Aorta (tissue), 5 donors: ENCODE measurements around the gene TASP1. TPM values are rescaled to one million over a fixed set of nuclear protein-coding genes. Genes with fewer than 3 reads are reported as not detected.
"Not testable (repeated sequence)": the region's sequence is repeated elsewhere in the genome, so short reads cannot be mapped to it uniquely, and the experiment has no call there.

Experiments
- ATAC-seq: fragments of 200-7000 bp; cut with Tn5 transposase; one replicate; pipeline ENCODE4 v1.9.1; 2022; ENCODE audit warnings: moderate library complexity; ENCODE audit not compliant: low FRiP score
- DNase-seq, 2 donors: peaks; one replicate each; pipeline ENCODE4 v3.0.0-alpha.2; 2020
- H3K27ac ChIP-seq, 2 donors: one replicate each; pipeline ENCODE4 v1.5.1; 2013; ENCODE audit warnings: low read length in 2 of 2, mild to moderate bottlenecking in 2 of 2, moderate library complexity in 2 of 2, control low read depth in 1 of 2, inconsistent platforms in 1 of 2, low read depth in 1 of 2
- H3K27me3 ChIP-seq, 2 donors: one replicate each; pipeline ENCODE4 v1.6.1; 2013; ENCODE audit warnings: control low read depth in 1 of 2, low read length in 1 of 2, mild to moderate bottlenecking in 1 of 2, moderate library complexity in 1 of 2; ENCODE audit not compliant: insufficient read depth in 2 of 2, control insufficient read depth in 1 of 2
- H3K36me3 ChIP-seq, 2 donors: one replicate each; pipeline ENCODE4 v1.6.1; 2013; ENCODE audit warnings: control low read depth in 1 of 2, low read length in 1 of 2, mild to moderate bottlenecking in 1 of 2; ENCODE audit not compliant: insufficient read depth in 2 of 2, control insufficient read depth in 1 of 2
- H3K4me1 ChIP-seq, 2 donors: one replicate each; pipeline ENCODE4 v1.6.1; 2013; ENCODE audit warnings: low read length in 2 of 2, control low read depth in 1 of 2, mild to moderate bottlenecking in 1 of 2, moderate library complexity in 1 of 2; ENCODE audit not compliant: insufficient read depth in 2 of 2, control insufficient read depth in 1 of 2
- H3K4me3 ChIP-seq, 2 donors: one replicate each; pipeline ENCODE4 v1.5.1; 2013; ENCODE audit warnings: low read length in 2 of 2, control low read depth in 1 of 2, mild to moderate bottlenecking in 1 of 2
- H3K9me3 ChIP-seq: one replicate; pipeline ENCODE4 v1.6.1; 2013; ENCODE audit warnings: mild to moderate bottlenecking, low read length; ENCODE audit not compliant: control insufficient read depth
- WGBS, 2 donors: extraction: QIAGEN DNeasy Blood & Tissue Kit; methylation state at CpG; one replicate each; pipeline ENCODE4 v1.1.7; 2013; 5-methylcytosine and 5-hydroxymethylcytosine counted together
- intact Hi-C, 2 donors: fragments of 100-400 bp; cut with DNase I; formaldehyde crosslinking; loops; one replicate each; pipeline versions ENCODE4 v1.14.2 to v1.15.0; 2022
- polyA plus RNA-seq, 2 donors: library from polyadenylated mRNA; stranded (reverse); fragments of 200-250 nt; gene quantifications; one replicate each; pipeline ENCODE4 v1.2.3, GENCODE V29; 2013
- total RNA-seq, 2 donors: library from RNA; stranded (reverse); fragmentation: NEBNext Ultra II Directional; extraction: Animal tissue kit (Norgen Biotek cat#: 25700); gene quantifications; one replicate each; pipeline ENCODE4 v1.2.1, GENCODE V29; 2021
- donor health status: healthy with polysubstance abuse.
- donor health status: Bipolar disorder and iron deficiency.
- donor health status: DM: no; HTN: no; CAD: no.
- donor health status: DM: no; HTN: no; CAD: no.
- donor health status: DM: yes; HTN: yes; CAD: no.

Gene TASP1
- total and polyA plus RNA-seq, 4 donors, result 13.2 to 74.6 (median 25.9) TPM

DNA sequence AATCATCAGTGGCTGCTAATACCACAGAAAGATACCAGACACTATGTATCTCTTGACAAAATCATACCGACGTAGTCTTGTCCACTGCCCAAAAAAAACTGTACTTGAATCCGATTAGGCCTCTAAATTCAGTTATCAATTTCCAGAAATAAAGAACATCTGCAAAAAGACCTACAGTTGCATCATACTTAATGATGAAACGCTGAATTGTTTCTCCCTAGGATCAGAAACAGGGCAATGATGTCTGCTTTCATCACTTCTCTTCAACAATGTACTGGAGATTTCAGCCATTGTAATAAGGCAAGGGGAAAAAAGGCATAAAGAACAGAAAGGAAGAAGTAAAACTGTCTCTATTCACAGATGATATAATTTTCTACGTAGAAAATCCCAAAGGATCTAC lies 152.0 kb downstream of the TASP1 start:
- intact Hi-C loops, result no loop called here
- 79 to 96% methylated on average over 5 of the region's 5 CpGs for WGBS, 2 donors
- ATAC-seq, result no peak

DNA sequence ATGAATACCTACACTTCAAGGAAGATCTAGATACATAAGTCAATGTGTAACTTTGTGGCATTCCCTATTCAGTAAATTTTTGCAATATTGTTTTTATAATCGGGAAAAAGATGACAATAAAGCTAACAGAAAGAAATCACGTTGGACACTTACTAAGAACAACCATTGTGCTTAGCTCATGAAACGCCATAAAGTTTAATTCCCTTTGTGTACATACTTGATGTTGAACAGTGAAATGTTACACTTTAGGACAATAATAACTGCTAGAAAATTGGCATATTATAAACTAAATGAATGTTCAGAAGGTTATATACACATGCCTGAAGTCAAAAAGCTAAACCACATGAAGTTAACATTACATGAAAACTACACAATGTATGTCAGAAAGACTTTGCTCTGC lies 153.2 kb downstream of the TASP1 start:
- no peaks in the 10 kb centered on the region for H3K27me3 ChIP-seq
- peaks cover 0 to 3% of the 10 kb centered on the region in 2 donors for H3K4me1 ChIP-seq
- WGBS, 2 donors, result 91% methylated on average over 3 of the region's 3 CpGs

More for the DNA sequence above, 152.0 kb downstream of the TASP1 start:
- no peaks in the 10 kb centered on the region for H3K9me3 ChIP-seq
- no peak overlapping the region for H3K4me3 ChIP-seq
- no peaks in the 10 kb centered on the region for H3K36me3 ChIP-seq
- no peak overlapping the region for H3K27ac ChIP-seq
- DNase-seq, result no peak
- H3K4me1 ChIP-seq, result peaks cover 0 to 3% of the 10 kb centered on the region in 2 donors
- no peaks in the 10 kb centered on the region for H3K27me3 ChIP-seq

GRCh38 chr20:13485019-13485418 lies 153.7 kb downstream of the TASP1 start:
- DNase-seq, H3K4me3 ChIP-seq, H3K27me3 ChIP-seq, intact Hi-C loops, H3K4me1 ChIP-seq, H3K27ac ChIP-seq, H3K36me3 ChIP-seq, ATAC-seq, H3K9me3 ChIP-seq: not testable (repeated sequence)
- 94 to 95% methylated on average over 1 of the region's 1 CpG for WGBS, 2 donors

More for the DNA sequence above, 153.2 kb downstream of the TASP1 start:
- H3K9me3 ChIP-seq, result no peaks in the 10 kb centered on the region
- DNase-seq (no peak), ATAC-seq (no peak)
- peaks cover 0 to 3% of the 10 kb centered on the region in 2 donors for H3K36me3 ChIP-seq
- H3K27ac ChIP-seq, result no peak overlapping the region
- H3K4me3 ChIP-seq, result no peak overlapping the region
- intact Hi-C loops, result no loop called here

- H3K36me3 ChIP-seq, DNase-seq, H3K4me1 ChIP-seq, H3K4me3 ChIP-seq, H3K27me3 ChIP-seq, intact Hi-C loops, H3K9me3 ChIP-seq, ATAC-seq, H3K27ac ChIP-seq: not testable (repeated sequence)
- 94 to 98% methylated on average over 1 of the region's 1 CpG for WGBS, 2 donors
These were observed 155.3 kb downstream of the TASP1 start for GRCh38 chr20:13483472-13483871.

DNA sequence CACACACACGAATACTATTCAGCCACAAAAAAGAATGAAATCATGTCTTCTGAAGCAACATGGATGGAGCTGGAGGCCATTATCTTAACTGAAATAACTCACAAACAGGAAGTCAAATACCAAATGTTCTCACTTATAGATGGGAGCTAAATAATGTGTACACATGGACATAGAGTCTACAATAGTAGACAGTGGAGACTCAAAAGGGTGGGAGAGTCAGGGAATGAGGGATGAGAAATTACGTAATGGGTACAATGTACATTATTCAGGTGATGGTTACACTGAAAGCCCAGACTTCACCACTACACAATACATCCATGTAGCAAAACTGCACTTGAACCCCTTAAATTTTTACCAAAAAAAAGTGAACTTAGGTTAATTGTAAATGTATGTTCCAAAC lies 160.4 kb downstream of the TASP1 start:
- Histone ChIP-seq H3K36me3 (peaks cover 0 to 3% of the 10 kb centered on the region in 2 donors), H3K4me1 (no peaks in the 10 kb centered on the region), H3K9me3 (no peaks in the 10 kb centered on the region), H3K27me3 (no peaks in the 10 kb centered on the region), H3K27ac (no peak overlapping the region), H3K4me3 (no peak overlapping the region)
- DNase-seq (no peak), ATAC-seq (no peak)
- intact Hi-C loops, result no loop called here
- WGBS, 2 donors, result 74 to 93% methylated on average over 2 of the region's 2 CpGs

- no peaks in the 10 kb centered on the region for H3K9me3 ChIP-seq
- WGBS, 2 donors, result 96 to 97% methylated on average over 1 of the region's 1 CpG
- intact Hi-C loops, result no loop called here
- DNase-seq, result no peak
- no peak for ATAC-seq
- H3K27me3 ChIP-seq, result no peaks in the 10 kb centered on the region
- no peaks in the 10 kb centered on the region for H3K4me1 ChIP-seq
- no peak overlapping the region for H3K4me3 ChIP-seq
- H3K36me3 ChIP-seq, result no peaks in the 10 kb centered on the region
- no peak overlapping the region for H3K27ac ChIP-seq
These were observed 164.3 kb downstream of the TASP1 start for GRCh38 chr20:13474467-13474866.

DNA sequence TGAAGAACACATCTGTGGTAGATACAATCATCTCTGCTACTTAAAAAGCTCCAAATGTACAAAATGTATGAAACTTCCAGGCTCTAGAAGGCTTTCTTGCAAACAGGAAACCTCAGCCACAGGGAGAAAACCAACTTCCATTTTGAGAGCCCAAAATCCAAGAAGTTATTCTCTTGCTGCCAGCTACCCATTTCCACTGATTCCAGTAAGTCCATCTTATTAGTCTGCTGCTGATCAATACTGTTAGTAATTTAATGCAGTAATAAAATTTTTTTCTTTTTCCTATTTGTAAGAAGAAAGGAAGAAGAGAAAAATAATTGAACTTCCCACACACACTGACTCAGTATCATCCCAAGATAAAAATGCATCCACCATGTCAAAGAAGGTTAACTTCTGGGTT lies 169.5 kb downstream of the TASP1 start:
- DNase-seq, result no peak
- no peak for ATAC-seq
- H3K4me3 ChIP-seq, result no peak overlapping the region
- no peaks in the 10 kb centered on the region for H3K9me3 ChIP-seq
- H3K27me3 ChIP-seq, result no peaks in the 10 kb centered on the region
- no peaks in the 10 kb centered on the region for H3K36me3 ChIP-seq
- intact Hi-C loops, result no loop called here
- no peak overlapping the region for H3K27ac ChIP-seq
- H3K4me1 ChIP-seq, result no peaks in the 10 kb centered on the region

DNA sequence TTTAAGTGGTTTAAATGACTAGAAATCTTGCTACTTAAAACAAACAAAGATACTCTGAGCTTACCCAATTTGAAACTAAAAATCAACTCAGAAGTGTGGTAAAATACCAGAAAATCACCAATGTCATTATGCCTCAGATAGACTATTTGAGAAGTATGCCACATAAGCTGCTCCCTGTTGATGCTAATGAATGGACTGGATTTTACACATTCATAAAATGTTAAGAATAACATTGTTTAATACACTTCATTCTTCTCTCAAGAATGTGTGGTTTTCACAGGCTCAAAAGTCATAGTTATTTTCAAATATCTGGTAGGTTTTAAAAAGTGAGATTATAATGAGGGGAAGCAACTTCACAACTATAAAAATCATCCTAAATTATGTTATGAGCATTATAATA lies 170.6 kb downstream of the TASP1 start:
- no peaks in the 10 kb centered on the region for H3K27me3 ChIP-seq
- no peaks in the 10 kb centered on the region for H3K36me3 ChIP-seq
- DNase-seq (no peak), ATAC-seq (no peak)
- no peaks in the 10 kb centered on the region for H3K9me3 ChIP-seq
- H3K27ac ChIP-seq, result no peak overlapping the region
- no peaks in the 10 kb centered on the region for H3K4me1 ChIP-seq
- no peak overlapping the region for H3K4me3 ChIP-seq
- intact Hi-C loops, result no loop called here

GRCh38 chr20:13464702-13465101 lies 174.0 kb downstream of the TASP1 start:
- H3K9me3 ChIP-seq, result peaks cover 1% of the 10 kb centered on the region
- no peak overlapping the region for H3K4me3 ChIP-seq
- DNase-seq (no peak), ATAC-seq (no peak)
- no peaks in the 10 kb centered on the region for H3K27me3 ChIP-seq
- 91 to 94% methylated on average over 3 of the region's 3 CpGs for WGBS, 2 donors
- no peak overlapping the region for H3K27ac ChIP-seq
- intact Hi-C loops, result no loop called here
- no peaks in the 10 kb centered on the region for H3K36me3 ChIP-seq
- H3K4me1 ChIP-seq, result no peaks in the 10 kb centered on the region
